GM12892 (cell line): ENCODE measurements around the gene FILIP1L.

Source experiments
- POLR2A ChIP-seq: IDR thresholded peaks from 2 replicates; pipeline ENCODE4 v1.6.1; 2011; ENCODE audit warnings: low read depth, low read length, control low read depth
- POLR2AphosphoS5 ChIP-seq: IDR thresholded peaks from 2 replicates; pipeline ENCODE4 v1.6.1; 2011; ENCODE audit warnings: low read depth, low read length, control low read depth
- TAF1 ChIP-seq: IDR thresholded peaks from 2 replicates; pipeline ENCODE4 v1.6.1; 2011; ENCODE audit warnings: low read depth, mild to moderate bottlenecking, control low read depth, low read length, borderline replicate concordance

GRCh38 chr3:100006570-100007271 lies 107.6 kb downstream of the FILIP1L start:
- TF ChIP-seq POLR2AphosphoS5, result no peak
- TF ChIP-seq POLR2A, result no peak
- TF ChIP-seq TAF1, result no peak
